GM18907 (cell line): Measurements from ENCODE around the gene TADA2A.
"Not testable (repeated sequence)": the region's sequence is repeated elsewhere in the genome, so short reads cannot be mapped to it uniquely, and the experiment has no call there.

ENCODE experiments used
- ATAC-seq: cut with Tn5 transposase; IDR thresholded peaks from one replicate; pipeline ENCODE4 v1.9.1; 2021; ENCODE audit warnings: mild to moderate bottlenecking, moderate library complexity; ENCODE audit not compliant: unreplicated experiment

TADA2A gene

DNA sequence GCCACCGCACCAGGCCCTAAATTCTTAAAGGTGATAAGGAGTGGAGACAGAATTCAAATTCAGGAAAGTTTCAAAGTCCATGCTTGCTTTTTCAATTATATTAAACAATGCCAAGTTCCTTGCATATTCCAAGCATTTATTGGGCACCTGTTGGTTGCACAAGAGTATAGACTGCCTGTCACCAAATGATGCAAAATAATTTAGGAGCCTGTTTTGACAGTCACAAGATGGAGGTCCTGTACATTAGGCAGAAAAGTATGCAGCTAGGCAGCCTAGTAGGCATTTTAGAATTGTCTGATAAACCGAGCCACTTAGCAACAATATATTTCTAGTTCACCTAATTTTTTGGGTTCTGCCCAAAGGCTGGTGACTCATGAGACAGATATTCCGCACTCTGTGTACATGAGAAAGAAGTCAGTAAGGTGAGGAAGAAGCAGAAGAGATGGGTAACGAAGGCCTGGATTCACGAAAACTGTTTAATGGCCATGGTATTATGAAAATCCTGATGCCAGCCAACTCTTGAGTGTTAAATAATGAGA lies 7.4 kb upstream of the TADA2A start:
- no peak for ATAC-seq

DNA sequence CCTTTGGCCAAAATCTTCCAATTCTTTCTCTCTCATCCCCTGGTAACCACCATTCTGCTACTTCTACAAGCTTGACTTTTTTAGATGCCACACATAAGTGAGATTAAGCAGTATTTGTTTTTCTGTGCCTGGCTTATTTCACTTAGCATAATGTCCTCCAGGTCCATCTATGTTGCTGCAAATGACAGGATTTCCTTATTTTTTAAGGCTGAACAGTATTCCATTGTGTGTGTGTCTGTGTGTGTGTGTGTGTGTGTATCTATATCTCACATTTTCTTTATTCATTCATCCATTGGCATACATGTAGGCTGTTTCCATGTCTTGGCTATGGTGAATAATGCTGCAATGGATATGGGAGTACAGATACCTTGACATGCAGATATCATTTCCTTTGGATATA lies 6.2 kb upstream of the TADA2A start:
- no peak for ATAC-seq

- not testable (repeated sequence) for ATAC-seq
Measured at GRCh38 chr17:37405522-37405921, 1.2 kb upstream of the TADA2A start.

DNA sequence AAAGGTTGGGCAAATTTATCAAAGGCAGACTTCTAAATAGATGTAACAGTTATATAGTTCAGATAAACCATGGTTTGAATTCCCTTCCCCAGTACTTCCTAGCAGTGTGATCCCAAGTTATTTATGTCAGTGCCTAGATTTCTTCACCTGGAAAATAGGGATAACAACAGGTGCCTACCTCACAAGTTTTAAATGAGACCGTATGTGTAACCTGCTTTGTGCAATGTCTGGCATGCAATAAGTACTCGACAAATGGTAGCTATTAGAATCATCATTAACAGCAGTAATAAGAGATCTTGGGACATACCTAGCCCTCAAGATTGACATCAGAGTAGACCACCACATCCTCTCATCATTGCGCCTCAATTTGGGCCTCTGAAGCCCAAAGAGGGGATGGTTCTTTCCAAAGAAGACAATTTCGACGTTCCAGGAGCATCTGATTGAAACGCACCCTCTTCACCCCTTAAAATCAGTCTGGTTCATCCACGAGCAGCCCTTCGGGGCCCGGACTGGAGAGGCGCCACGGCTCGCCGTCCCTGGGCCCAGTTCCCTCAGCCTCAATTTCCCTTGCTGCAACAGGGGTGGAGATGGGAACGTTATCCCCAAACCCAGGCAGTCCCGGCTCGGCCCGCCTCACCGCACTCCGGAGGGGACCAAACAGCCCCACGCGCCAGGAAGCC lies 591 bp upstream of the TADA2A start:
- peak; percentile 45 for ATAC-seq

- ATAC-seq: not testable (repeated sequence)
Measured at GRCh38 chr17:37408145-37408479, 1.4 kb downstream of the TADA2A start.

GRCh38 chr17:37410357-37410756 lies 3.7 kb downstream of the TADA2A start:
- no peak for ATAC-seq

DNA sequence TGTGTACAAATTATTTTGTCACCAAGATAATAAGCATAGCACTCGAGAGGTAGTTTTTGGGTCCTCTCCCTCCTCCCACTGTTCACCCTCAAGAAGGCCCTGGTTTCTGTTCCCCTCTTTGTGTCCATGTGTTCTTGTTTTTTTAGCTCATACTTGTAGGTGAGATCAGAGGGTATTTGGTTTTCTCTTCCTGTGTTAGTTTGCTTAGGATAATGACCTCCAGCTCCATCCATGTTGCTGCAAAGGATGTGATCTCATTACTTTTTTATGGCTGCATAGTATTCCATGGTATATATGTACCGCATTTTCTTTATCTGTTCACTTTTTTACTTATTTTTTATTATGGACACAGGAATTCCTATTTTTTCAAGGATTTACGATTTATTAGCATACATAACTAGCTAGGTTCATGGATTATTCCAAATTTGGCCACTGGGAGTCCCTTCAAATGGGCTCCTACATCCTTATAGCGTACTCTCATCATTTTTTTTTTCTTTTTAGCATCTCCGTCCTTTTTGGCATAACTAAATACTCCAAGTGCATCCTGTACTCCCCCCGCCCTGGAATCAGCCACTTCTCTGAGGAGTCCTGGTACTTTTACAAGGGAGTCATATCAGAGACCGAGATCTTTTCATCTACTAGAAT lies 7.3 kb downstream of the TADA2A start:
- ATAC-seq: no peak

GRCh38 chr17:37417852-37418251 lies 11.2 kb downstream of the TADA2A start:
- ATAC-seq: no peak

DNA sequence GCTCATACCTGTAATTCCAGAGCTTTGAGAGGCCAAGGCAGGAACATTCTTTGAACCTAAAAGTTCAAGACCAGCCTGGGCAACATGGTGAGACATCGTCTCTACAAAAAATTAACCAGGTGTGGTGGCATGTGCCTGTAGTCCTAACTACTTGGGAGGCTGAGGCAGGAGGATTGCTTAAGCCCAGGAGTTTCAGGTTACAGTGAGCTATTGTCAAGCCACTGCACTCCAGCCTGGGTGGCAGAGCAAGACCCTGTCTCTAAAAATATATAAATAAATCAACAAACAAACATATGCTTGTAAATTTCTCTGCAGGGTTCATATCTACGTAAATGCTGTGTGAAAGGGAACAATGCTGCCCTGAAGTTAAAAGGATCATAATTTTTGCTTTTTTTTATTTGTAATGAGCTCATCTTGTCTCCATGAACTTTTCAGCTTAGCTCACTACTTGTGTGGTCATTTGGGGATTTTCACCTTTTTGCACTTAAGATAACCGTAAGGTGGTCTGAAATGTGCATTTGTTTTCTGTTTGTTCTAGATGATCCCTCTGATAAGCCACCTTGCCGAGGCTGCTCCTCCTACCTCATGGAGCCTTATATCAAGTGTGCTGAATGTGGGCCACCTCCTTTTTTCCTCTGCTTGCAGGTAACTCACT lies 16.4 kb downstream of the TADA2A start:
- ATAC-seq: no peak

GRCh38 chr17:37425268-37425667 lies 18.6 kb downstream of the TADA2A start:
- ATAC-seq: no peak

GRCh38 chr17:37429039-37429438 lies 22.4 kb downstream of the TADA2A start:
- no peak for ATAC-seq

- ATAC-seq: no peak
Measured at GRCh38 chr17:37429453-37429852, 22.8 kb downstream of the TADA2A start.

GRCh38 chr17:37430051-37430627 lies 23.5 kb downstream of the TADA2A start:
- ATAC-seq: no peak

- no peak for ATAC-seq
Measured at GRCh38 chr17:37432671-37433070, 26.0 kb downstream of the TADA2A start.

GRCh38 chr17:37438141-37438540 lies 31.5 kb downstream of the TADA2A start:
- ATAC-seq: no peak

DNA sequence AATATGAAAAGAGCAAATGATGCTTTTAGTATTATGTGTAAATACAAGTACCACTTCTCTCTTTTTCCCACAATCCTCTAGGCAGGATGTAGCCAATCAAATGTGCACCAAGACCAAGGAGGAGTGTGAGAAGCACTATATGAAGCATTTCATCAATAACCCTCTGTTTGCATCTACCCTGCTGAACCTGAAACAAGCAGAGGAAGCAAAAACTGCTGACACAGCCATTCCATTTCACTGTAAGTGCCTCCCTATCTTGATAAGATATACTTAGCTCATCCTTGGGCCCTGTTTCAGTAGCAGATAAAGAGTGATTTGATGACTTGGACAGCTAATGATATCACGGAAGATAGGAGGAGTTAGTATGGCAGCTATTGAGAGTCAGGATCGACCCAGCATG lies 33.7 kb downstream of the TADA2A start:
- no peak for ATAC-seq

DNA sequence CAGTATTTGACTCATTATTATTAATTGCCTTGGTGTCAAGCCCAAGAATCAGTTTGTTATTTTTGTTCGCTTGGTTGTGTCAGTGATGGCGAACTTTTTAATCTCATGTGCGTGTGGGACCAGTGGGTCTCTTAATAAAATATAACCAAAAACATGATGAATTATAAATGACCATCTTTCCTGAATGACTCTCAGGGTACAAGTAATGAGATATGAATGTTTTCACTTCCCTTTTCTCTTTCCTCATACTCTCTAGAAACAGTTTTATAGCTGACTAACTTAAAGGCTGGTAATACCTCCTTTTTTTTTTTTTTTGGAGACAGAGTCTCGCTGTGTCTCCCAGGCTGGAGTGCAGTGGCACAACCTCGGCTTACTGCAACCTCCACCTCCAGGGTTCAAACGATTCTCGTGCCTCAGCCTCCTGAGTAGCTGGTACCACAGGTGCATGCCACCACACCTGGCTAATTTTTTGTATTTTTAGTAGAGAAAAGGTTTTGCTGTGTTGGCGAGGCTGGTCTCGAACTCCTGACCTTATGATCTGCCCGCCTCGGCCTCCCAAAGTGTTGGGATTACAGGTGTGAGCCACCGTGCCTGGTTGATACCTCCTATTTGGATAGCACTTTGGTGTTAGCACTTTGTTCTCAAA lies 34.8 kb downstream of the TADA2A start:
- peak; percentile 50 for ATAC-seq

DNA sequence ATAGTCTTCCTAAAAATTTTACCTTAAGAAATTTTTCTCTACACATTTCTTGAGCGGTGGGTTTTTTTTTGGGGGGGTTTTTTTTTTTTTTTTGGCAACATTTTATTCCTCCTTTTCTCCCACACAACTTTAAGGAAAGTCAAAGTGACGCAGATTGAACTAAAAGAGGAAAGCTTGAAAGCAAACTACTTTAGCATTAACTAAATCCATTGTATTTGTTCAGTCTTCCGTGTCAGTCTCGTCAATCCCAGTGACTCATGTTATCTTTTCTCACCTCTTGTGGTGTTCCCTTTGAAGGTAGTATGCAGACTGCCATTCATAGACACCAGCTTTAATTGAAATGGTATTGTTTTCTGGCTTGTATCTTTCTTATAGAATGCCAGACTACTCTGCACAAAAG lies 39.3 kb downstream of the TADA2A start:
- ATAC-seq: no peak

- ATAC-seq: no peak
Measured at GRCh38 chr17:37447641-37448040, 41.0 kb downstream of the TADA2A start.

DNA sequence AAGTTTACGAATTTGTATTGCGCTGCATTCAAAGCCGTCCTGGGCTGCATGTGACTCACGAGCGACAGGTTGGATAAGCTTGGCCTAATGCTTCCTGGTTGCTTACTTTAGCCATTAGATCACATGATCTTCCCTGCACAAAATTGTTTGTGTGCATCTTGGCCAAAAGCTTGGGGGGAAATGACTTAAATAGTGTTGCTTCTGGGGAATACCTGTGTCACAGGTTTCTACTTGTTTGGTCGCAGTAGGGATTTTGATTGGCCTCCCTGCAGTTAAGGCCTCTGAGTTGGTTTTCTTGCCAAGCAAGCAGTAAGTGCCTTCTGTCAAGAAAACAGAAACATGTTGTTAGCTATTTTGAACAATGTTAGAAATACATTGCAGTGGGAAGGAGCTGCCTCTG lies 43.4 kb downstream of the TADA2A start:
- no peak for ATAC-seq

- not testable (repeated sequence) for ATAC-seq
Measured at GRCh38 chr17:37457801-37458200, 51.1 kb downstream of the TADA2A start.
